ENCODE results near the gene LYVE1.
A peak's percentile ranks its signal among the peaks of the same experiment; 100 is the strongest.
"Not testable (repeated sequence)": the region's sequence is repeated elsewhere in the genome, so short reads cannot be mapped to it uniquely, and the experiment has no call there.

Gene LYVE1, protein sequence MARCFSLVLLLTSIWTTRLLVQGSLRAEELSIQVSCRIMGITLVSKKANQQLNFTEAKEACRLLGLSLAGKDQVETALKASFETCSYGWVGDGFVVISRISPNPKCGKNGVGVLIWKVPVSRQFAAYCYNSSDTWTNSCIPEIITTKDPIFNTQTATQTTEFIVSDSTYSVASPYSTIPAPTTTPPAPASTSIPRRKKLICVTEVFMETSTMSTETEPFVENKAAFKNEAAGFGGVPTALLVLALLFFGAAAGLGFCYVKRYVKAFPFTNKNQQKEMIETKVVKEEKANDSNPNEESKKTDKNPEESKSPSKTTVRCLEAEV

DNA sequence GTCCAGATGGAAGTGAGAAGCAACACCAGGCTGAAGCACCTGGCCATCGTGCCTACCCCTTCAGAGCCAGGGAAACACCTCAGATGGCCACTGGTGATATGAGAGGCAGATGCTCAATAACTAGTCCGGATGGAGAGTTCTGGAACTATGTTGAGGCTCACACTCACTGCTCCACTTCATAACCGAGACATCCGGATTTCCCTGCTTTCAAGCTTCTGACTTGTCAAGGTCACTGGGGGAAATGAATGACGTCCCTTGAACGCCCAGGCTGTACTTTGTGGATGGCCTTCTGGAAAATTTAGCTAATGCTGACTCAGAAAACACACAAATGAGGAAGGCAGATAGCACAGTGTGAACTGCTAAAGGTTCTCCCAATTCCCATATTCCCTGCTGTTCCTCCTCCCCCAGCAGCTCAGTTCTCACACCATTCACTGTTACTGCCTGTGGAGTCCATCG lies at the start of gene LYVE1:
Gene LYVE1 (minus strand): TSS at position 180 of the 456 bp plus-strand sequence. CDS start 133 bp downstream, at position 47.
- DNase-seq (ENCODE audit: low spot score), result no peak

DNA sequence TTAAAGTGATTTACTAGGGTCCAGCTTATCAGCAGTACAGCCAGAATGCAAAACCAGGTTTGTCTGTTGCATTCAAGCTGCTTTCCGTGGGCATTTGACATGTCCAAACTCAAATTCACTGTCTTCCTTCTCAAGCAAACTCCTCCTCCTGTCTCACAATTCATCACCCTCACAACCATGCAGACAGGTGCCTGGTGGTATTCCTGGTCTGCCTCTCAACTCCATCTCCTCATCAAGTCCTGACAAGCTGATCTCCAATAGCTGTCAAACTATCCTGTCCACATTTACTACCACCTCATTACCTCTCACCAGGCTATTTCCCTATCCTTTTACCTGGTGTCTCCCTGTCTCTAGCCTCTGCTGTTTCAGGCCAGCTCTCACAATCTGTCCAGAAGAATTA lies 49.1 kb upstream of the LYVE1 start:
- DNase-seq (ENCODE audit: low spot score), result no peak

DNA sequence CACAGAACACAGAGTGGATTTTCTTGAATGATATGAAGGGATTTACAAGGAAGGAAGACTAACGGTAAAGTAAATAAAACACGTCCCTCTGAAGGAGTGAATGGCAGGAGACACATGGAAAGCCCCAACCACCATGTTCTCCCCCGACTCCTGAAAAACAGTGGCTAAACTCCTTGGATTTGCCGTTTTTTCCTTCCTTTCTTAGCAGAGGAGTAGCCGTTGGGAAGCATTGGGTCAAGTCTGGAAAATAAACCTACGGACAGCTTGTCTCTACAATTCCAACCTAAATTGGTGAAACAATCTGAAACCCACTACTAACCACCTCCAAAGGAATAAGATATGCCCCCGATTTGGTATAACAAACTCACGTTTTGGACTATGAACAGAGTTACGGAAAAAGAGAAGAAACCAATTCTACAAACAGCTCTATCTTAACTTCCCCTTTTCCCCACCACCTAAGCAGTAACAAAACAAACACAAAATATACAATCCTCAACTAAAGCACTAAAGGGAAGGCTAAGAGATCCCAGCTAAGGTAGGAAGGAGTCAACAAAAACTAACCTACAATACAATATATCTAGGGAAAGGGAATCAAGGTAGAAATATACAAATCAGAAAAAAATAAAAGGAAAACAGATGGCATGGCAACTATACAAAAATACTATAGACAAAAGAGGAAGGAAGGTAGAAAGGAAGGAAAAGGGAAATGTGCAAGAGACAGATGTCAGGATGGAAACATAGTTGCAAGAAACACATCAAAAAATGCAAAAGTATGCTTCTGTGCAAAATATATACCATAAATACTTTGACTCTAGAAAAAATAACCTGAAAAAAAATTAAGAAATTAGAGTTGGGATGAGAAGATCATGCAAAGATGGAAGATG lies 43.8 kb upstream of the LYVE1 start:
- DNase-seq (ENCODE audit: low spot score), result no peak

DNA sequence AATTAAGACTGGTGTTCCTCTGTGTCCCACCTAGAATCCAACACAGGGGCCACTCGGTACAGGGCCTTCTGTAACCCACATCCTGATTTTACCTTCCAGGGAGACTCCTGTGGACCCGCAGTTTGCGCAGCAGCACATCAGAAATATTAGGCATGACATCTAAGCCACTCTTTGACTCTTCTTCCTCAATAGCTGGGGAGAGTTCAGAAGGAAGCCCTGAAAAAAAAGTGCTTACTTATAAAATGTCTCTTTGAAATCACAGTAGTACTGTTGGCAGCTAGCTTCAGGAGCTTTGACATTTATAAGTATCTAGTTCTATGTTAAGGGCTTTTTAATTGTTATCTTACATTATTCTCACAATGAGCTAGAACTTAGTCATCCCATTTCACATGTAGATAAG lies 41.2 kb upstream of the LYVE1 start:
- no peak for DNase-seq (ENCODE audit: low spot score)

DNA sequence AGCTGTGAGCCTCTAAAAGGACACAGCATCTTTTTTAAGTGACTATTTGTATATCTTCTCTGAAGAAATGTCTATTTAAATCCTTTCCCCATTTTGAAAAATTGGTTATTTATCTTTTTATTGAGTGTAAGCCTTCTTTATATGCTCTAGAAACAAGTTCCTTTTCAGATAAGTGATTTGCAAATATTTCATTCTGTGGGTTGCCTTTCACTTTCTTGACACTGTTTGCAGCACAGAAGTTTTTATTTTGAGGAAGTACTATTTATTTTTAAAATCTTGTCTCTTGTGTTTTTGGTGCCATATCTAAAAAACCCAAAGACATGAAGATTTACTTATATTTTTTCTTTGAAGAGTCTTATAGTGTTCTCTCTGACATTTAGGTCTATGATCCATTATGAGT lies 40.1 kb upstream of the LYVE1 start:
- no peak for DNase-seq (ENCODE audit: low spot score)

DNA sequence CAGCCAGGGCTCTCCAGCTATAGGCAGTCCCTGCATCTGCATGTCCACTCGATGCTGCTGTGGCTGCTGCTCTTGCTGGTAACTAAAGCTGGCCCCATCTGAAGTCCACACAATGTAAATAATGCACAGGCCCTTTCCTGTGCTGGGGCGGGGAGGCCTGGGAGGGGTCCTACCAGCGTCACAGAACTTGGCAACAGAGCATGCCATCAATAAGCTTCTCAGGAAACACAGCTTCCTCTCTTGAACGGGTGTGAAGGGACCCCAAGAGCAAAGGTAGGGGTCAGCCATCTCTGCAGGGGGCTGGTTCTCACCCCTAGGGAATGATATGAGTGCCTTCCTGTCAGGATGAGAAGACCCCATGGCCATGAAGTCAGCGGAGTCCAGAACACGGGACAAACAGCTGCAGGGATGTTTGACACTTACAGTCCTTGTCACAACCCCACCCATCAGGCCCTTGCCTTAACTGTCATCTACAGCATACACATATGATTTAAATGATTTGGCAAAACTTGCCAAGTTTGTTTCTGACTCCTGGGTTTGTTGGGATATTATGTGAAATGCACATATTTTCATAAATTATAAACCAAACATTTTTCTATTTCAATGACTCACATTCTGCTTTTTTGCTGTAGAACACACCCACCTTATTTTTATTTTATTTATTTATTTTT lies 39.1 kb upstream of the LYVE1 start:
- no peak for DNase-seq (ENCODE audit: low spot score)

DNA sequence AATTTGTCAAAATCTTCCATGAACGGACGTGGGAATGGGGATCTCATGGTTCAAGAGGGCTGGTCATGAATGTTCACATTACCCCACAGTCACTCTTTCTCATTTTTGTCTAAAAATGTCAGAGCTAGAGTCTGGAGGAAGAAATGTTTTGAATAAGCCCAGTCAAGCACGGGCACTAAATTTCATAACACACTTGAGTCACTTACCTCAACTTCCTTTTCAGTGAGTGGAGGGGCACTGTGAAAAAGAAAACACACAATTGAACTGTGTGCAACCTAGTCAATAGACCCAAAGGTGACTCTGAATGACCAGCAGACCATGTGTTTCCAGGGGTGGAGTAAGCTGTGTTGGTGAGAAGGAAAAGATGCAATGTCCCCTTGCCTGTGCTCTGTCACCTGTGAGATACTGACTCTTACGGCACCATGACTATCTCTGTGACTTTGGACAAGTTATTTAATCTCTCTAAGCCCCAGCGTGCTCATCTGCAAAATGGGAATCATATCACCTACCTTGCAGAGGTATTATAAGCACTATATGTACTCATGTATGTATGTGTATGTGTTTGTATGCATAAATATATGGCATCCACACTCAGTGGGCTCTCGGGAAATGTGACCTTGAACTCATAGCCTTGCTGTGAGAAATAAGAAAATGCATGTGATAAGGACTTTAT lies 38.2 kb upstream of the LYVE1 start:
- DNase-seq (ENCODE audit: low spot score), result peak; percentile 38

DNA sequence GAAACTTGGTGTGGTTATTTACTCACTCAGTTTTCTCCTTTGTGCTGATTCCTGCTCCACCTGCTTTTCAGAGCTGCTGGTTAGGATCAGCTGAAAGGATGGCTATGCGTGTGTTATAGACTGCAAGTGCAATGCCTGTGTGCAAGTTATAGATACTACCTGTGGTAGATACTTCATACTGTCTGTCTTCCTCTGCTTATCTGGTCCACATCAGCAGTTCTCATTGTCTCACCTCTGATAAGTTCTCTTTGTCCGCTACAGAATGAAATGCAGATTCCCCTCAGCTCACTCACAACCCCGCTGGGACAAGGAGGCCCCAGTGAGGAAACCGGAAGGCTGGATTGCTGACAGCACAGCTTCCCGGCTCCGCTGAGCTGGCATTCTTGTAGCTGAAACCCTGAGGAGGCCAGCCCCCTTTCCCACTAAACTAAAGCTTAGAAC lies 37.5 kb upstream of the LYVE1 start:
- DNase-seq (ENCODE audit: low spot score), result no peak

DNA sequence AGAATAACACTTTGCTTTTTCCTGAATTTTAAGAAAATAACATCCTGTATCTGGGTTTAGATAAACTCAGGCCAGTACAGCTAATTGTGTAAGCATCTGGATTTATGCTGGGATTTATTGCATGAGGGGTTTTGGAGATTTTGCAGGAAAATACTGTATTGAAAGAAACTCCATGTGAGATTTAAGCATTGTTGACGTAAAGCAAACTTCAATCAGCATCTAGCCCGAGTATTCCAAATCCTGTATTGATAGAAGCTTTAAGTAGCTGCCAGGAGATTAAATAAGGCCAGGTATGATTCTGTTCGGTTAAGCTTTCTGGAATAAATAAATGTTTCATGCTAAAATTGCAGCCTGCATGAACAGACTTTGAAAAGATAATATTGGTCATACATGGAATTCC lies 36.3 kb upstream of the LYVE1 start:
- DNase-seq (ENCODE audit: low spot score), result no peak

DNA sequence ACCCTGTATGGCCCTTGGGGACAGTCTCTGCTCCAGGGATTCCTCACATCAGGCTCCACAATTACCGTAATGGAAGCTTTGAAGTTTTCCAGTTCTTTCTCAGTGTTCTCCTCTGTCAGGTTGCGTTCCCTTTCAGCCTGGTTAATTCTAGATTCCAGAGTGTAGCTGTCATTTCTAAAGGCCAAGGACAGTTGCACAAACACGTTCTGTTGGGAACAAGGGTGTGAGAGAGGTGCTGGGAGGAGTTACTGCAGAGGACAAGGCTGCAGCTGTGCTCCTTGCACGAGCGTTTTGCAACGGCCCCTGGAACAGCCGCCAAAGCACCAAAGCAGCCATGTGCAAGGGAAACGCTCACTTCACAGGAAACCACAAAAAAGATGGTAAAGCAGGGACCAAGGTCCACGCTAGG lies 35.9 kb upstream of the LYVE1 start:
- DNase-seq (ENCODE audit: low spot score), result no peak

DNA sequence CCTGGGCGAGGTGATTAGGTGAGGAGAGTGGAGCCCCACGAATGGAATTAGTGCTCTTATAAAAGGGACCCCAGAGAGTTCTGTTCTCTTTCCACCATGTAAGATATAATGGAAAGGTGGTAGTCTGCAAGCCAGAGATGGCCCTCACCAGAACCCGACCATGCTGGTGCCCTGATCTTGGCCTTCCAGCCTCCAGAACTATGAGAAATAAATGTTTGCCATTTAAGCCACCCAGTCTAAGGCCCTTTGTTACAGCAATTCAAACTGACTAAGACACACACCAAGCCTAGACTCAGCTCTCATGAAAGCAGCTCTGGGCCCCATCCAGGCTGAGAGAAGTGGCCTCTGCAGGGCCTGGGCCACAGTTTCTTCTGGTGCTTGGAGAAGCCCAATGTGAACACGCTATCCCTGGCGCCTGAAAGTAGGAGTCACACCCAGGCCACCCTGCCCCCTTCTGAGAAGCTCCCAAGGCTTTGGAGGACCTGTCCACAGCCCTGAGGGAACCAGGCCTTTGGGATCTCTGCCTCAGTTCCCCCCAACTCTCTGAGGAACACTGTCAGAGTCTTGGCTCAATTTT lies 35.3 kb upstream of the LYVE1 start:
- no peak for DNase-seq (ENCODE audit: low spot score)

DNA sequence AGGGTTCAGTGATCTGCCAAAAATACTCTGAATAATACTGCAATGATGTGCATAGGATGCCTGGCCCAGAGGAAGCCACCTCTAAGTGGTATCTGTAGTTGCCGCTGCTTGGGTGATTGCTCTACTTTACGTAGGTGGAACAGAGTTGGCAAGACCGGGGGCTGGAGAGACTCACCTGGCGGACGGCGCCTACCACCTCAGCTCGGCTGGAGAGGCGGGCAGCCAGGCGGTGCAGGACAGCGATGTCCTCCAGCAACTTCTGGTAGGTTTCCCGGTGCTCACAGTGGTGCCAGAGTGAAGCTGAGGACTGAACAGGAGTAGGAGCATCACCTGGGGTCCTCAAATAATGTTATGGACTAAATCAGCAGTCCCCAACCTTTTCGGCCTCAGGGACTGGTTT lies 34.5 kb upstream of the LYVE1 start:
- DNase-seq (ENCODE audit: low spot score), result no peak

DNA sequence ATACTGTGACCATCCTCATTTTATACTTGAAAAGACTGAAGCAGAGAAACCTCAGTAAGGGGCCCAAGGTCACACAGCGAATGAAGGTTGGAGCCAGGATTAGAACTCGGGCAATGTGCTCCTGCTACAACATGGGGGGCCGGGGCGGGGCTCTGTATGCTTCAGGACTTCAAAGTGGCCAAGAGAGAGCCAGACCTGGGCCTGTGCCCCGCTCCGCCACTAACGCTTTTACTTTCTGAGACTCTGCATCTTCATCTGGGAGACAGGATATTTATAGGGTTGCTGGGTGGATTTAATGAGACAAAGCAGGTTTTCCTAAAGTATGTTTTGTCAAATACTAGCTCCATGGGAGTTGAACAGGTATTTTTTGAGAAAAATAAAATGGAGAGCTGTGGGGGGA lies 33.9 kb upstream of the LYVE1 start:
- DNase-seq (ENCODE audit: low spot score), result no peak

DNA sequence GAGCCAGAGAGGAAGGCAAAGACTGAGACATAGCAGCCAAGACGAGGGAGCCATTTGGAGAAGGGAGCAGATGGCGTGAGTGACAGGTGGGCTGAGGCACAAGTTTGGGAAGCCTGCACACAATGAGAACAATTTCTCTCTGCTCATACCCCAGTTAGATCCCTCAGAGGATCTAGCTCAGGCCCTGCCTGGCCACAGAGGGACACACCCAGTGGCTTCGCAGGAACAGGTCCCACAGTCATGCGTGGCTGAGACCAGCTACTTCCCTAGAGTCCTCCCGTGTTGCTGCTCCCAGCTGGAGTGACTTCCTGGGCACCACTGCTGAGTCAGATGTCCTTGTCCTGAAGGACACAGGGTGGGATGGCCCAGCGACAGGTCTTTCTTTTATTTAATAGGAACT lies 33.4 kb upstream of the LYVE1 start:
- no peak for DNase-seq (ENCODE audit: low spot score)

DNA sequence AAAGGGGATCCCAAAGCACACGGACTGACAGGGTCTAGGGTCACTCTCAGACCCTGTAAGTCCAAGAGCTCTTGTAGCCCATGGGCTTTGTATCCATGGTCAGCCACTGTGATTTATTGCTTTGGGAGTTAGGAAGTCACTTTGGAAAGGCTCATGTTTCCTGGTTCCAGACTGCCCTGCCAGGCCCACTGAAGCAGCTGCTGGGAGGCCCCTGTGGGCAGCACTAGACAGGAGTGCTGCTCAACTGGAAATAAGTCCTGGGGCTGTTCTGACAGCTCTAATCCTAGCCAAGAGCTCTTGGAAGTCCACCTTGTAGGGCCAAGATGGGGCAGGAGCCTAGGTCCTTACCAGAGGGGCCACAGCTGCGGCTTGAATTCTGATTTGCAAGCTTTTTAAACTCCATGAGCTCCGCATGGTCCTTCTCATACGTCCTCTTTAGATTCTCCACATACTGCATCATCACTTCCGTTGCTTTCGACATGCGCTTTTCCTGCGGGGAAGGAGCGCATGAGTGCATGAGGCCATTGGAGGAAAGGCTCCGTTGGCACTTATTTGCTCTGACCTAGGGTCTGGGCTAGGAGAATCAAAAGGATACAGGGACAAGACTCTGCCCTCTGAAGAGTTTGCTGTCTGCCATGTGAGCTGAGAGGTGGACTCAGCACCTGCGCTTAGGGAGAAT lies 32.2 kb upstream of the LYVE1 start:
- DNase-seq (ENCODE audit: low spot score), result no peak

DNA sequence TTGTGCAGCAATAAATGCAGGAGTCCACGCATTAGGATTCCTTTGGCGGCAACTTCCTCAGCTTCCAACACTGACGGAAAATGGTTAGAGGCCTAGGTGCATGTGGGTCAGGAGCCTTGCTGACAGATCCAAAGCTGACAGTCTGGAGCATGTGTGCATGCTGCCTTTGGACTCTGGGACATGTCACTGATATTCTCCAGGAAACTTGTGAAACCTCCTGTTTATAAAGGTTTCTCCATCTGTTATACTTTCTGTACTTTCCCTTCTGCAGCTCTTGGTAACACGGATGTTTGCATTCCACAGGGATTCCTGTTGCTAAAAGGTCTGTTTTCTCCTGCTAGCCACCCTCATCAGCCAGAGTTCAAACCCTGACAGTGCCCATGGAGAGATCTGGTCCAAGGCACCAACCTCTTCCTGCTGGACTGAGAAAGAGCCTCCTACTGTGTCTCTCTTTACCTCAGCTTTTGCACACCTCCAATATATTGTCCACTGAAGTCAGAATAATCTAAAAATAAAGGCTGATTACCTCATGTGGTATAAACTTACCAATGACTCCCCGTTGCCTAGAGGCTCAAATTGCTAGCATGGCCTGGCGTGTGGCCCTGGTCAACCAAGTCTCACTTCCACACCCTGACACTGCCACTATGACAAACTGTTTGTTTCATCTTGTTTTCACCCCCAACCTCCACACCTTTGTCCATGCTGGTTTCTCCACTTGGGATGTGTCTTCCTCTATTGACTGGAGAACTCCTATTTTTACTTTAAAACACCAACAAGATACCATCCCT lies 31.1 kb upstream of the LYVE1 start:
- no peak for DNase-seq (ENCODE audit: low spot score)

DNA sequence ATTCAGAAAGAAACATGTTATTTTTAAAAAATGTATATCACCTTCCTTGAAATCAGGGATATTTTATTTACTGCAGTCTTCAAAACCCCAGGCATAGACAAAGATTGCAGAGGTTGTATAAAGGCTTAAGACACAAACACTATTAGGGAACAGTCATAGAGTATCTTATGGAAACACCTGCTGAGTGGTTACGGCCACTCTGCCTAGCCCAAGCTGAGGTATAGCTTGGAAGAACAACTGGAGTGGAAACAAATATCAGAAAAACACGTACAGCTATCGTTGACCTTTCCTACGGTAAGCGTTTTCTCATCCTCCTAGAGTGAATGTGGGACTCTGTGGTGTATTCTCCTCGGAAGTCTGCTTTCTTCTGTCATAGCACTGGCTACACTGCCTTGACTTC lies 30.4 kb upstream of the LYVE1 start:
- DNase-seq (ENCODE audit: low spot score), result no peak

DNA sequence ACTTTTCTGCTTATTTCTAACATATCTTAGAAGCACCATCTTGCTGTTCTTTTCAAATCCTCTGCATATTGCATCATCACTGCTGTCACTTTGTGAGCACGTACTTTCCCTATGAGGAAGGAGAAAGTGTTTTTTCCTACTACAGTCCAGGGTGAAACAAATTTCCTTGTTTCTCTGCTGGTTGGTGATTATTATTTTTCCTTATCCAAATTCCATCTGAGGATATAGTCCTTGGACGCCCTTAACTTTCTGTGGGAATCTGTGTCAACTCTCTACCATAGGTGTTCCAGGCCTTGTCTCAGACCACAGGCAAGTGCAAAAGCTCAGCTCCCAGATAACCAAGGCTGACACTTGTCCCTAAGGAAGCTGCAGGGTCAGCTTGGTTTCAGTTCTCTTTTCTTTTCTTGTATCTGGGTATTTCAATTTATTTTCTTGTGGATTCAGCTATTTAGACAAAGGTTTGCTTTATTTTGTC lies 29.4 kb upstream of the LYVE1 start:
- no peak for DNase-seq (ENCODE audit: low spot score)

DNA sequence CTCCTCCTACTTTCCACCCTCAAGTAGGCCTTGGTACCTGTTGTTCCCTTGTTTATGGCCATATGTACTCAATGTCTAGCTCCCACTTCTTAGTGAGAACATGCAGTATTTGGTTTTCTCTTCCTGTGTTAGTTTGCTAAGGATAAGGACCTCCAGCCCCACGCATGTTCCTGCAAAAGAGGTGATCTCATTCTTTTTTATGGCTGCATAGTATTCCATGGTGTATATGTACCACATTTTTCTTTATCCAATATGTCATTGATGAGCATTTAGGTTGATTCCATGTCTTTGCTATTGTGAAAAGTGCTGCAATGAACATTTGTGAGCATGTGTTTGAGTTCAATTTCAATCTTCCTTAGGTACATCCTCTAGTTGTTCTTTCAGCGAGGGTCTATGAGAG lies 27.4 kb upstream of the LYVE1 start:
- DNase-seq (ENCODE audit: low spot score), result not testable (repeated sequence)

DNA sequence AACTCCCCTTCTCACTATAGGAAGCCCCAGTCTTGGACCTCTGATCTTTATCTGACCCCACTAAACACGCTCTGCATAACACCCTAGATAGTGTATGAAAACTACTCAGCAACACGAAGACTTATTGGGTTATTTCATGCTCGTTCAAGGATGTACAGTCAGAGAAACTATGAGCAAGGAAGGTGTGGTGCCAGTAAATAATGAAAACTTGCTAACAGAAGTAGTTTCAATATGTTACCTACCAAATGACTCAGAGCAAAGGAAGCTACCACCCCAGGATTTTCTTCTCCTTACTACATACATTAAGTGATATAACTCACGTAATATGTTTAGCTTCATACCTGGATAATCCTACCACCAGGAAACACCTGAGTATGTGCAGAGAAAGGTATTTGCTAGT lies 25.9 kb upstream of the LYVE1 start:
- peak; percentile 40 for DNase-seq (ENCODE audit: low spot score)

Measured in activated CD4-positive, alpha-beta T cell treated with anti-CD3 and anti-CD28 coated beads, Interleukin-2, Interleukin-4, amounts not matched to agents 100 ng/mL and 50 ng/mL, durations not matched to agents 16 hours and 8 hours (primary cell).